Mucosa of descending colon (tissue), 3 donors: Measurements from ENCODE around the gene RABAC1. TPM values are rescaled to one million over a fixed set of nuclear protein-coding genes. Genes with fewer than 3 reads are reported as not detected.

Experiments used
- ATAC-seq: fragments of 200-7000 bp; cut with Tn5 transposase; one replicate; pipeline ENCODE4 v1.9.1; 2020; ENCODE audit warnings: mild to moderate bottlenecking, moderate library complexity
- DNase-seq, 3 donors: peaks; one replicate each; pipeline ENCODE4 v3.0.0-alpha.2; 2020
- H3K36me3 ChIP-seq: fragments of 200-600 bp; one replicate; pipeline ENCODE4 v1.8.0; 2021; ENCODE audit warnings: low read depth, mild to moderate bottlenecking
- H3K4me1 ChIP-seq: fragments of 200-600 bp; one replicate; pipeline ENCODE4 v1.8.0; 2021; ENCODE audit warnings: low read depth, mild to moderate bottlenecking
- H3K4me3 ChIP-seq: fragments of 200-600 bp; one replicate; pipeline ENCODE4 v1.8.0; 2021; ENCODE audit warnings: mild to moderate bottlenecking
- H3K9me3 ChIP-seq: fragments of 200-600 bp; one replicate; pipeline ENCODE4 v1.8.0; 2021; ENCODE audit warnings: mild to moderate bottlenecking
- intact Hi-C, 2 donors: fragments of 100-400 bp; cut with DNase I in 1 of 2; cut with micrococcal nuclease in 1 of 2; formaldehyde crosslinking; loops; one replicate each; pipeline versions ENCODE4 v1.11.0 to v1.11.1; 2022; cut with DNase I, micrococcal nuclease
- total RNA-seq, 3 donors: library from RNA; stranded (reverse); fragmentation: NEBNext Ultra II Directional in 2 of 3; extraction: Animal tissue kit (Norgen Biotek cat#: 25700) in 2 of 3; gene quantifications; one replicate each; pipeline versions ENCODE4 v1.2.1 to v1.2.4, GENCODE V29; 2021 to 2023
- TF ChIP-seq, protein P1 (sequence below): fragments of 200-600 bp; IDR thresholded peaks from one replicate; pipeline ENCODE4 v1.8.0; 2022; ENCODE audit warnings: antibody characterized with exemption, mild to moderate bottlenecking
- donor health status: DM: no; HTN: no; CAD: no; lungs with moderate emphysema.
- donor health status: DM: no; HTN: no; CAD: no.
- donor health status: DM: no; HTN: yes; CAD: no.

The RABAC1 gene
- total RNA-seq, 3 donors from 2014 or later, result 150 to 160 (median 152) TPM

DNA sequence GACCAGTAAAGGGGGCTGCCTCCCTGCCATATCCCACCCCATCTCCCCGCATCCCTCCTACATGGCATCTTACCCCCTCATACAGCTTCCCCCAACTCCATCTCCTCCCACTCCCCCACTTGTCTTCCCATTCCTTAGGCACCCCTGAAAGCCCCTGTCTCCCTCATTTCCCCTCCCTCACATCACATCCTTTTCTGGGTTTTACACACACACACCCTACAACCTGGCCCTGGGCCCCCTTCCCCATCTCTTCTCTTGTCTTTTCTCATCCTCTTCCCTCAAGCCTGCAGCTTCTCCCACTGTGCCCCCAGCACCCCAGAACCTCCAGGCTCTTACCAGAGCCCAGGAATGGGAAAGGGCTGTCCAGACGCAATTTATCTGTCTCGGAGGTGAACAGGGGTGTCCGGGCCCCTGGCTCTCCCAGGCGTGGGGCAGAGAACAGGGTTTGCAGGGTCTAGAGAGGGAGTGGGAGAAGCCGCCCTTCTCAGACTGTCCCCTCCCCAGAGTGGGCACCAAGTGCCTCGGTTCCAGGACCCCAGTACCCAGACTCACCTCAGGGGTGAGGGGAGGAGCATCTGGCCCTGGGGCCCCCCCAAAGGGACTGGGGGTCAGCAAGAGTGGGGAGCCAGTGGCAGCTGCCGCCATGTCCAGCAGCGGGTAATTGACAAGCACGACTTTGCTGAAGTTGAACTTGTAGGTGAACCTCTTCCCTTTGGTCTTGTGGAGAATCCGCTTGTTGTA lies 50.2 kb downstream of the RABAC1 start:
- ATAC-seq (no peak), DNase-seq (peak in 1 of 3 donors; percentile 31)
- TF ChIP-seq, protein P1, sequence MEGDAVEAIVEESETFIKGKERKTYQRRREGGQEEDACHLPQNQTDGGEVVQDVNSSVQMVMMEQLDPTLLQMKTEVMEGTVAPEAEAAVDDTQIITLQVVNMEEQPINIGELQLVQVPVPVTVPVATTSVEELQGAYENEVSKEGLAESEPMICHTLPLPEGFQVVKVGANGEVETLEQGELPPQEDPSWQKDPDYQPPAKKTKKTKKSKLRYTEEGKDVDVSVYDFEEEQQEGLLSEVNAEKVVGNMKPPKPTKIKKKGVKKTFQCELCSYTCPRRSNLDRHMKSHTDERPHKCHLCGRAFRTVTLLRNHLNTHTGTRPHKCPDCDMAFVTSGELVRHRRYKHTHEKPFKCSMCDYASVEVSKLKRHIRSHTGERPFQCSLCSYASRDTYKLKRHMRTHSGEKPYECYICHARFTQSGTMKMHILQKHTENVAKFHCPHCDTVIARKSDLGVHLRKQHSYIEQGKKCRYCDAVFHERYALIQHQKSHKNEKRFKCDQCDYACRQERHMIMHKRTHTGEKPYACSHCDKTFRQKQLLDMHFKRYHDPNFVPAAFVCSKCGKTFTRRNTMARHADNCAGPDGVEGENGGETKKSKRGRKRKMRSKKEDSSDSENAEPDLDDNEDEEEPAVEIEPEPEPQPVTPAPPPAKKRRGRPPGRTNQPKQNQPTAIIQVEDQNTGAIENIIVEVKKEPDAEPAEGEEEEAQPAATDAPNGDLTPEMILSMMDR, result no peak
- H3K4me3 ChIP-seq, result no peak overlapping the region
- H3K9me3 ChIP-seq, result no peaks in the 10 kb centered on the region
- intact Hi-C loops, result no loop called here
- peaks cover 14% of the 10 kb centered on the region for H3K4me1 ChIP-seq
- no peaks in the 10 kb centered on the region for H3K36me3 ChIP-seq

DNA sequence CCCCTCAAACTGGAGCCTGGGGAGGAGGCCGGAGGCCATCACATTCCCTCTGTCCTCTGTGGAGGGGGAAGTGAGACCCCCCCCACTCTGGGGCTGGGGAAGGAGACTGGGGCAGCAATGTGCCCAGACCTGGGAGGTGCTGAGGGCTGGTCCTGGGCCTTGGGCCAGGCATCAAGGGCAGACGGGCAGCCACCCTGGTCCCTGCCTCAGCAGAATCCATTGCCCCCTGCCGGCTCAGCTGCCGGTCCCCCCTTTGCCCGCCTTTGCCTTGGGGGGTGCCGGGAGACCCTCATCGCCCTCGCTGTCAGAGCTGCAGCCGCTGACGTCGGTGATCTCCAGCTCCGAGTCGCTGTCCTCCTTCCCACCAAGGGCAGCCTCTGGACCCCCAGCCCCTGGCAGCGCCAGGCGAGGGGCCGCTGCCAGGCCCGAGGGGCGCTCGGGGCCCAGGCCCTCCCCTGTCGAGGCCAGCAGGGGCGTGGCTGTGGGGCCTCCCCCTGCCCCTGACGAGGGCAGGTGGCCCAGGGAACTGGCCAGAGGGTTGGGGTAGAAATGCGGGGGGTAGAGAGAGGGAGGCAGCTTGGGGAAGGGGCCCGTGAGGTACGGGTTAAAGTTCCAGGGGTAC lies 51.0 kb downstream of the RABAC1 start:
- intact Hi-C loops, result no loop called here
- Histone ChIP-seq H3K4me3 (no peak overlapping the region), H3K9me3 (no peaks in the 10 kb centered on the region), H3K36me3 (no peaks in the 10 kb centered on the region), H3K4me1 (peaks cover 16% of the 10 kb centered on the region)
- ATAC-seq, result no peak
- TF ChIP-seq, protein P1, result no peak
- DNase-seq, result peak in 2 of 3 donors; percentile 33 to 50

DNA sequence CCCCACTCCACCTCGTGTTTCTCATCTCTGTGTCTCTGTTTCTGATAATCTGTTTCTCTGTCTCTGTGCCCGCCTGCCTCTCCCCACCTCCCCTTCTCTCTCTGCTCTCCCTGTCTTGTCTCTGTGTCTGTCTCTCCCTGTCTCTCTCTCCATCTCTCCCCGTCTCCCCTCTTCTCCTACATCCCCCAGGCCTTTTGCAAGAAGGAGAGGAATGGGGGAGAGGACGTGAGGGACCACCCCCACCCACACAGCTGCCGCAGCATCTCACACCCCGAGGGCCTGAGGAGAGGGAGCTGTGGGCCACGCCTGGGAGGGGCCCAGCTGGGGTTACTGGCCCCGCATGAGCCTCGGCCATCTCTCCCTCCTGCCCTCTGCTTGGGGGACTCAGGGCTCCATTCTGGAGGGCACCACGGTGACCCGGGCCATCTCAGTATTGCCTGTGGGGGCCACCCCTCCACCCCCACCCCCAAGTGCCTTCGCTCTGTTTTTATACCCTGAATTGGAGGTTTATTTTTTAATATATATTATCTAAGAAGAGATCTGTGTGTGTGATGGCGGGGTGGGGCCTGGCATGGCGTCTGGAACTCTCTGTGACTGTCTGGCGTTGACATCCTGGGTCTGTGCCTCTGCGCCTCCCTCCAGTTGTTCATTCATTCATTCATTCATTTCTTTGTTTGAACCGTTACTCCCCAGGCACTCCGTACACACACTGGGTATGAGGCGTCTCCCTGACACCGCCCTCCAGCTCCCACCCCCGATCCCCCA lies 52.0 kb downstream of the RABAC1 start:
- TF ChIP-seq, protein P1, result no peak
- ATAC-seq, result no peak

More for the DNA sequence above, 52.0 kb downstream of the RABAC1 start:
- H3K36me3 ChIP-seq, result no peaks in the 10 kb centered on the region
- H3K9me3 ChIP-seq, result no peaks in the 10 kb centered on the region
- intact Hi-C loops, result no loop called here
- no peak overlapping the region for H3K4me3 ChIP-seq
- DNase-seq, result peak in 1 of 3 donors; percentile 46
- peaks cover 16% of the 10 kb centered on the region for H3K4me1 ChIP-seq

Other genes with a start within 250 kb of the RABAC1 start
- 1,000 to 10,000 TPM in 1 of 3 donors, 100 to 1,000 TPM in 2; 249 to 1,767 (median 431) TPM for gene CEACAM6, start 203.8 kb downstream of the RABAC1 start, total RNA-seq
- 1 to 10 TPM; 2.5 to 4.5 (median 3.9) TPM for gene CEACAM3, start 162.7 kb downstream of the RABAC1 start, total RNA-seq
- not detected for gene LYPD4, start 114.6 kb downstream of the RABAC1 start, total RNA-seq
- gene DMRTC2, start 114.3 kb downstream of the RABAC1 start, total RNA-seq, result not detected
- gene RPS19, start 99.1 kb downstream of the RABAC1 start, total RNA-seq, result 1,000 to 10,000 TPM; 1,251 to 1,696 (median 1,572) TPM
- gene CD79A, start 82.0 kb downstream of the RABAC1 start, total RNA-seq, result 1 to 10 TPM; 2.7 to 7.3 (median 3.9) TPM
- 100 to 1,000 TPM in 1 of 3 donors, 10 to 100 TPM in 2; 84.9 to 125 (median 92.3) TPM for gene ARHGEF1, start 76.1 kb downstream of the RABAC1 start, total RNA-seq
- gene ERFL, start 30.9 kb downstream of the RABAC1 start, total RNA-seq, result 1 to 10 TPM in 1 of 3 donors, under 1 TPM in 2; 0.70 to 1.1 (median 0.98) TPM
- gene ATP1A3, start 34.9 kb upstream of the RABAC1 start, total RNA-seq, result 1 to 10 TPM in 1 of 3 donors, not detected in 2; 8.3 TPM
- gene GRIK5, start 110.9 kb upstream of the RABAC1 start, total RNA-seq, result 10 to 100 TPM in 1 of 3 donors, 1 to 10 TPM in 1, under 1 TPM in 1; 0.67 to 25.8 (median 2.0) TPM
- 10 to 100 TPM; 11.2 to 17.5 (median 17.0) TPM for gene ZNF574, start 116.8 kb upstream of the RABAC1 start, total RNA-seq
- gene POU2F2, start 173.1 kb upstream of the RABAC1 start, total RNA-seq, result 1 to 10 TPM; 3.9 to 6.8 (median 6.1) TPM